K562 (cell line): ENCODE data around the gene CCDC28B. TPM values are rescaled to one million over a fixed set of nuclear protein-coding genes. Genes with fewer than 3 reads are reported as not detected.

ENCODE experiments used
- ATF1 ChIP-seq, 2 experiments: fragments of 450-650 bp in 1 of 2; IDR thresholded peaks; 2 replicates each; pipeline ENCODE4 v1.6.1; 2016; ENCODE audit warnings: missing compliant biosample characterization in 1 of 2, missing genetic modification characterization in 1 of 2
- BRD9 ChIP-seq: fragments of 450-650 bp; IDR thresholded peaks from 2 replicates; pipeline ENCODE4 v1.6.1; 2018; ENCODE audit warnings: low read depth; ENCODE audit not compliant: partially characterized antibody
- ETV6 ChIP-seq, 3 experiments: fragments of 150-350 bp in 1 of 3; sonication (generic) in 1 of 3; formaldehyde crosslinking in 1 of 3; IDR thresholded peaks; 2 replicates each; pipeline versions ENCODE4 v1.6.1 to v1.8.0; 2014 to 2022; ENCODE audit warnings: borderline replicate concordance in 2 of 3, low read depth in 2 of 3, antibody characterized with exemption in 1 of 3, low read length in 1 of 3, mild to moderate bottlenecking in 1 of 3, missing genetic modification reagents in 1 of 3
- FIP1L1 ChIP-seq: fragments of 200-400 bp; formaldehyde crosslinking; IDR thresholded peaks from 2 replicates; pipeline ENCODE4 v1.6.1; 2018; ENCODE audit warnings: mild to moderate bottlenecking, low read depth, low read length; ENCODE audit not compliant: poor library complexity, severe bottlenecking
- HNRNPUL1 ChIP-seq: fragments of 200-400 bp; formaldehyde crosslinking; IDR thresholded peaks from 2 replicates; pipeline ENCODE4 v1.6.1; 2017; ENCODE audit warnings: low read length
- PCBP1 ChIP-seq: fragments of 200-400 bp; formaldehyde crosslinking; IDR thresholded peaks from 2 replicates; pipeline ENCODE4 v1.6.1; 2018; ENCODE audit warnings: mild to moderate bottlenecking, low read depth, low read length; ENCODE audit not compliant: poor library complexity, severe bottlenecking
- SAP30 ChIP-seq: fragments of 200-600 bp; sonication (generic); IDR thresholded peaks from 2 replicates; pipeline ENCODE4 v1.6.1; 2012; ENCODE audit warnings: borderline replicate concordance, low read depth, mild to moderate bottlenecking, moderate library complexity, low read length, control low read depth, inconsistent platforms; ENCODE audit not compliant: insufficient read depth, poor library complexity, severe bottlenecking
- SREBF1 ChIP-seq: fragments of 150-350 bp; IDR thresholded peaks from 2 replicates; pipeline ENCODE4 v1.6.1; 2014; ENCODE audit warnings: antibody characterized with exemption, low read depth, low read length, borderline replicate concordance
- TBP ChIP-seq: optimal IDR thresholded peaks from 2 replicates; pipeline ENCODE3; 2011; ENCODE audit warnings: low read depth, low read length, improper control_type of control experiment
- ZC3H8 ChIP-seq: fragments of 450-650 bp; IDR thresholded peaks from 2 replicates; pipeline ENCODE4 v1.6.1; 2017
- ZNF354B ChIP-seq: fragments of 250-450 bp; sonication (Bioruptor Pico); IDR thresholded peaks from 2 replicates; pipeline ENCODE4 v1.4.0; 2020
- ZNF384 ChIP-seq: IDR thresholded peaks from 2 replicates; pipeline ENCODE4 v1.6.1; 2012; ENCODE audit warnings: low read depth, low read length, improper control_type of control experiment
- ZNF717 ChIP-seq: fragments of 250-450 bp; sonication (Bioruptor Pico); IDR thresholded peaks from 2 replicates; pipeline ENCODE4 v1.5.0; 2021
- ZZZ3 ChIP-seq: fragments of 450-650 bp; IDR thresholded peaks from 2 replicates; pipeline ENCODE4 v1.6.1; 2016; ENCODE audit warnings: antibody characterized with exemption, mild to moderate bottlenecking, moderate library complexity
- polyA plus RNA-seq, 8 experiments: library from polyadenylated mRNA; depleted of rRNA in 4 of 8; stranded (reverse) in 5 of 8; unstranded in 3 of 8; fragments of >200 nt; fragmentation: Nextera tagmentation in 2 of 8; fragmentation: Illumina TruSeq in 1 of 8; extraction: Ambion mirVana in 2 of 8; extraction: Trizol in 1 of 8; gene quantifications; 2 replicates each; pipeline versions ENCODE4 v1.2.1 to v1.2.3, GENCODE V29; 2011 to 2014; ENCODE audit warnings: inconsistent platforms in 1 of 8, missing spikeins in 1 of 8
- total RNA-seq, 7 experiments: library from RNA; depleted of rRNA in 6 of 7; stranded (reverse); fragments of >200 nt in 6 of 7; fragmentation: Illumina TruSeq in 2 of 7; extraction: Trizol in 2 of 7; gene quantifications; 2 replicates each; pipeline versions ENCODE4 v1.2.1 to v1.2.3, GENCODE V29; 2011 to 2021; ENCODE audit warnings: low replicate concordance in 1 of 7
- TF ChIP-seq, protein P1 (sequence below): fragments of 250-450 bp; sonication (Bioruptor Pico); IDR thresholded peaks from 2 replicates; pipeline ENCODE4 v1.5.0; 2020; ENCODE audit warnings: mild to moderate bottlenecking
- TF ChIP-seq, protein P2 (sequence below): conservative IDR thresholded peaks from 2 replicates; pipeline ENCODE4 v1.6.1; 2011; ENCODE audit warnings: low read depth, mild to moderate bottlenecking, low read length; ENCODE audit not compliant: control insufficient read depth
- TF ChIP-seq, protein P3 (sequence below): fragments of 250-450 bp; sonication (Bioruptor Pico); IDR thresholded peaks from 2 replicates; pipeline ENCODE4 v1.4.0; 2020; ENCODE audit warnings: mild to moderate bottlenecking, moderate library complexity
- TF ChIP-seq, protein P4 (sequence below): sonication (generic); formaldehyde crosslinking; IDR thresholded peaks from 2 replicates; pipeline ENCODE4 v1.8.0; 2023; ENCODE audit warnings: mild to moderate bottlenecking, missing genetic modification reagents

CCDC28B gene
- total and polyA plus RNA-seq, 9 of the 15 experiments (the other 6 are each of a cell fraction or from before 2014, with no cell fraction given) = 5.7 to 54.5 (median 31.7) TPM

DNA sequence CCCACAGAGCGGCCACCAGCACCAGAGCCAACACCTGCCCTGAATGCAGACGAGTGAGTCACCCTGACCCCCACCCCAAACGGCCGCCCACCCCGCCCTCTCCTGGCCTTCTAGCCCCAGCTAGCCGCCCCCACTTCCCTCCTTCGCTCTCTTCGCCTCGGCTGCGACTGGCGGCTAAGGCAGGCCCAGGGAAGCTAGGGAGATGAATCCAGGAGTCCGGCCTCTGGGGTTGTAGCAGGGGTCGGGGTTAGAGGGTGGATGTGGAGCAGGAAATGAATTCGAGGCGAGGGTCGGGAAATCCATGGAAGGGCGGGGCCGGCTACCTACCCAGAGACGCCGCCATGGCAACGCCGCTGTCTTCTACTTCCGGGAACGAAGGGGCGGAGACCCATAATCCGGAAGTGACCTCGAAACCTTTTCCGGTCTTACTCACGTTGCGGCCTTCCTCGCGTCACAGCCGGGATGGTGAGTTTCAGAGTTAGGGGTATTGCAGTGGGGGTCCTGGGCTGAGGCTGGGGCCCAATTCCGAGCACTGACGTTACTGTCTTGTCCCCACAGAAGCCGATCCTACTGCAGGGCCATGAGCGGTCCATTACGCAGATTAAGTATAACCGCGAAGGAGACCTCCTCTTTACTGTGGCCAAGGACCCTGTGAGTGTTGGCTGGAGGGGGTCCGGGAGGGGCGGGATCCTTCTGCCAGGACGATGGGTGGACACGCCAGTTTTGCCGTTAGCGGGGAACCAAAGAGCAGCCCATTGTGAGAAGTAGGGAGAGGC, 21.8 kb downstream of the CCDC28B start, which contains the start of the genes EIF3I and TMEM234 (continued):
- TF ChIP-seq, protein P1, sequence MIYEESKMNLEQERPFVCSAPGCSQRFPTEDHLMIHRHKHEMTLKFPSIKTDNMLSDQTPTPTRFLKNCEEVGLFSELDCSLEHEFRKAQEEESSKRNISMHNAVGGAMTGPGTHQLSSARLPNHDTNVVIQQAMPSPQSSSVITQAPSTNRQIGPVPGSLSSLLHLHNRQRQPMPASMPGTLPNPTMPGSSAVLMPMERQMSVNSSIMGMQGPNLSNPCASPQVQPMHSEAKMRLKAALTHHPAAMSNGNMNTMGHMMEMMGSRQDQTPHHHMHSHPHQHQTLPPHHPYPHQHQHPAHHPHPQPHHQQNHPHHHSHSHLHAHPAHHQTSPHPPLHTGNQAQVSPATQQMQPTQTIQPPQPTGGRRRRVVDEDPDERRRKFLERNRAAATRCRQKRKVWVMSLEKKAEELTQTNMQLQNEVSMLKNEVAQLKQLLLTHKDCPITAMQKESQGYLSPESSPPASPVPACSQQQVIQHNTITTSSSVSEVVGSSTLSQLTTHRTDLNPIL (CRISPR knock-in tag) = no peak
- TF ChIP-seq SREBF1 = no peak
- no peak for TF ChIP-seq FIP1L1
- TF ChIP-seq, protein P2, sequence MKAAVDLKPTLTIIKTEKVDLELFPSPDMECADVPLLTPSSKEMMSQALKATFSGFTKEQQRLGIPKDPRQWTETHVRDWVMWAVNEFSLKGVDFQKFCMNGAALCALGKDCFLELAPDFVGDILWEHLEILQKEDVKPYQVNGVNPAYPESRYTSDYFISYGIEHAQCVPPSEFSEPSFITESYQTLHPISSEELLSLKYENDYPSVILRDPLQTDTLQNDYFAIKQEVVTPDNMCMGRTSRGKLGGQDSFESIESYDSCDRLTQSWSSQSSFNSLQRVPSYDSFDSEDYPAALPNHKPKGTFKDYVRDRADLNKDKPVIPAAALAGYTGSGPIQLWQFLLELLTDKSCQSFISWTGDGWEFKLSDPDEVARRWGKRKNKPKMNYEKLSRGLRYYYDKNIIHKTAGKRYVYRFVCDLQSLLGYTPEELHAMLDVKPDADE = peak; percentile 67; the same call in 1 of the 2 replicates
- peak; percentile 65 for TF ChIP-seq TBP
- TF ChIP-seq ZZZ3 = no peak; the same call in 1 of the 2 replicates
- peak; percentile 92 for TF ChIP-seq SAP30
- TF ChIP-seq ZNF384 = no peak
- peak in 1 of 2 experiments; percentile 66; a peak in 1 of 4 replicates for TF ChIP-seq ETV6 (IDR thresholded peaks at IDR 0.05; ENCODE audit: borderline replicate concordance in 1 of 2, low read depth in 2 of 2, low read length in 1 of 2)
- TF ChIP-seq ETV6 (CRISPR knock-in tag; IDR thresholded peaks at IDR 0.05; ENCODE audit: borderline replicate concordance) = peak; percentile 67; the same call in 1 of the 2 replicates
- TF ChIP-seq BRD9 = no peak
- TF ChIP-seq ZNF717 (CRISPR knock-in tag) = no peak
- TF ChIP-seq, protein P3, sequence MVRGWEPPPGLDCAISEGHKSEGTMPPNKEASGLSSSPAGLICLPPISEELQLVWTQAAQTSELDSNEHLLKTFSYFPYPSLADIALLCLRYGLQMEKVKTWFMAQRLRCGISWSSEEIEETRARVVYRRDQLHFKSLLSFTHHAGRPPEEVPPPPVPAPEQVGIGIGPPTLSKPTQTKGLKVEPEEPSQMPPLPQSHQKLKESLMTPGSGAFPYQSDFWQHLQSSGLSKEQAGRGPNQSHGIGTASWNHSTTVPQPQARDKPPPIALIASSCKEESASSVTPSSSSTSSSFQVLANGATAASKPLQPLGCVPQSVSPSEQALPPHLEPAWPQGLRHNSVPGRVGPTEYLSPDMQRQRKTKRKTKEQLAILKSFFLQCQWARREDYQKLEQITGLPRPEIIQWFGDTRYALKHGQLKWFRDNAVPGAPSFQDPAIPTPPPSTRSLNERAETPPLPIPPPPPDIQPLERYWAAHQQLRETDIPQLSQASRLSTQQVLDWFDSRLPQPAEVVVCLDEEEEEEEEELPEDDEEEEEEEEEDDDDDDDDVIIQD (CRISPR knock-in tag) = 0 out of 2 replicates have a peak, but pooled peaks have one; percentile 9
- TF ChIP-seq ZNF354B = no peak
- TF ChIP-seq ZC3H8 = no peak
- TF ChIP-seq ATF1 (CRISPR knock-in tag; IDR thresholded peaks at IDR 0.05) = no peak
- TF ChIP-seq ATF1 (tag; IDR thresholded peaks at IDR 0.05) = peak; percentile 94
- TF ChIP-seq, protein P4, sequence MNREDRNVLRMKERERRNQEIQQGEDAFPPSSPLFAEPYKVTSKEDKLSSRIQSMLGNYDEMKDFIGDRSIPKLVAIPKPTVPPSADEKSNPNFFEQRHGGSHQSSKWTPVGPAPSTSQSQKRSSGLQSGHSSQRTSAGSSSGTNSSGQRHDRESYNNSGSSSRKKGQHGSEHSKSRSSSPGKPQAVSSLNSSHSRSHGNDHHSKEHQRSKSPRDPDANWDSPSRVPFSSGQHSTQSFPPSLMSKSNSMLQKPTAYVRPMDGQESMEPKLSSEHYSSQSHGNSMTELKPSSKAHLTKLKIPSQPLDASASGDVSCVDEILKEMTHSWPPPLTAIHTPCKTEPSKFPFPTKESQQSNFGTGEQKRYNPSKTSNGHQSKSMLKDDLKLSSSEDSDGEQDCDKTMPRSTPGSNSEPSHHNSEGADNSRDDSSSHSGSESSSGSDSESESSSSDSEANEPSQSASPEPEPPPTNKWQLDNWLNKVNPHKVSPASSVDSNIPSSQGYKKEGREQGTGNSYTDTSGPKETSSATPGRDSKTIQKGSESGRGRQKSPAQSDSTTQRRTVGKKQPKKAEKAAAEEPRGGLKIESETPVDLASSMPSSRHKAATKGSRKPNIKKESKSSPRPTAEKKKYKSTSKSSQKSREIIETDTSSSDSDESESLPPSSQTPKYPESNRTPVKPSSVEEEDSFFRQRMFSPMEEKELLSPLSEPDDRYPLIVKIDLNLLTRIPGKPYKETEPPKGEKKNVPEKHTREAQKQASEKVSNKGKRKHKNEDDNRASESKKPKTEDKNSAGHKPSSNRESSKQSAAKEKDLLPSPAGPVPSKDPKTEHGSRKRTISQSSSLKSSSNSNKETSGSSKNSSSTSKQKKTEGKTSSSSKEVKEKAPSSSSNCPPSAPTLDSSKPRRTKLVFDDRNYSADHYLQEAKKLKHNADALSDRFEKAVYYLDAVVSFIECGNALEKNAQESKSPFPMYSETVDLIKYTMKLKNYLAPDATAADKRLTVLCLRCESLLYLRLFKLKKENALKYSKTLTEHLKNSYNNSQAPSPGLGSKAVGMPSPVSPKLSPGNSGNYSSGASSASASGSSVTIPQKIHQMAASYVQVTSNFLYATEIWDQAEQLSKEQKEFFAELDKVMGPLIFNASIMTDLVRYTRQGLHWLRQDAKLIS = peak; percentile 59; the same call in 1 of the 2 replicates
- TF ChIP-seq HNRNPUL1 = no peak
- no peak for TF ChIP-seq PCBP1
